HG03066 (cell line): ENCODE data around the gene ZIC1.

Source experiments
- ATAC-seq: cut with Tn5 transposase; IDR thresholded peaks from one replicate; pipeline ENCODE4 v1.9.1; 2021; ENCODE audit warnings: low read depth; ENCODE audit not compliant: unreplicated experiment

The ZIC1 gene

GRCh38 chr3:147407498-147408187, 1.5 kb upstream of the ZIC1 start:
- no peak for ATAC-seq

- no peak for ATAC-seq
These were observed 721 bp upstream of the ZIC1 start for GRCh38 chr3:147408188-147409100.

- no peak for ATAC-seq
These were observed 956 bp downstream of the ZIC1 start for GRCh38 chr3:147410116-147410525.

- ATAC-seq: no peak
These were observed 1.5 kb downstream of the ZIC1 start for GRCh38 chr3:147410526-147411237.

- no peak for ATAC-seq
These were observed 2.2 kb downstream of the ZIC1 start for GRCh38 chr3:147411238-147411814.

GRCh38 chr3:147411815-147412241, 2.7 kb downstream of the ZIC1 start:
- ATAC-seq: no peak

GRCh38 chr3:147412261-147412916, 3.2 kb downstream of the ZIC1 start:
- ATAC-seq: no peak

- ATAC-seq: no peak
These were observed 3.9 kb downstream of the ZIC1 start for GRCh38 chr3:147412917-147413685.

- ATAC-seq: no peak
These were observed 4.7 kb downstream of the ZIC1 start for GRCh38 chr3:147413686-147414389.

GRCh38 chr3:147414390-147415138, 5.4 kb downstream of the ZIC1 start:
- ATAC-seq: no peak

GRCh38 chr3:147415286-147415685, 6.1 kb downstream of the ZIC1 start:
- no peak for ATAC-seq

GRCh38 chr3:147415874-147416273, 6.7 kb downstream of the ZIC1 start:
- no peak for ATAC-seq

GRCh38 chr3:147416931-147417330, 7.8 kb downstream of the ZIC1 start:
- no peak for ATAC-seq

GRCh38 chr3:147417551-147418295, 8.6 kb downstream of the ZIC1 start:
- no peak for ATAC-seq

GRCh38 chr3:147418371-147418781, 9.2 kb downstream of the ZIC1 start:
- no peak for ATAC-seq

- ATAC-seq: no peak
These were observed 9.9 kb downstream of the ZIC1 start for GRCh38 chr3:147418808-147419701.
